ENCODE data around the gene HOMER3. TPM values are rescaled to one million over a fixed set of nuclear protein-coding genes. Genes with fewer than 3 reads are reported as not detected.
A peak's percentile ranks its signal among the peaks of the same experiment; 100 is the strongest.

HOMER3 gene
- total RNA-seq (131 and 139 TPM in 2 replicates), polyA plus RNA-seq (180 and 184 TPM in 2 replicates), polyA minus RNA-seq (82.4 and 98.5 TPM in 2 replicates), Bru-seq, nascent RNA (percentile 73 among the genes with signal in this experiment), BruChase-seq, experiment 1, labeled RNA remaining after a 6-hour chase (percentile 86 among the genes with signal in this experiment), BruChase-seq, experiment 2, labeled RNA remaining after a 2-hour chase (percentile 78 among the genes with signal in this experiment)
- 87.0 and 149 TPM in 2 replicates for polyA plus RNA-seq (2011; cell fraction: cytosol; rRNA removed)
- polyA plus RNA-seq (2011; cell fraction: nucleus; rRNA removed) = 180 and 225 TPM in 2 replicates
- polyA plus RNA-seq (2012) = 111 and 166 TPM in 2 replicates
- 9.4 TPM for polyA minus RNA-seq (2011; cell fraction: cytosol; rRNA and poly(A)+ RNA removed)
- 43.0 and 63.2 TPM in 2 replicates for polyA minus RNA-seq (2011; cell fraction: nucleus; rRNA and poly(A)+ RNA removed)
- long read RNA-seq, transcript HOMER3-202 (10 exons, 1,557 nt) = major isoform, 303 of 367 reads
- long read RNA-seq, partial matches to known transcripts = 23 of 367 reads
- long read RNA-seq, other reads (novel, unspliced or antisense) = 37 of 367 reads

DNA sequence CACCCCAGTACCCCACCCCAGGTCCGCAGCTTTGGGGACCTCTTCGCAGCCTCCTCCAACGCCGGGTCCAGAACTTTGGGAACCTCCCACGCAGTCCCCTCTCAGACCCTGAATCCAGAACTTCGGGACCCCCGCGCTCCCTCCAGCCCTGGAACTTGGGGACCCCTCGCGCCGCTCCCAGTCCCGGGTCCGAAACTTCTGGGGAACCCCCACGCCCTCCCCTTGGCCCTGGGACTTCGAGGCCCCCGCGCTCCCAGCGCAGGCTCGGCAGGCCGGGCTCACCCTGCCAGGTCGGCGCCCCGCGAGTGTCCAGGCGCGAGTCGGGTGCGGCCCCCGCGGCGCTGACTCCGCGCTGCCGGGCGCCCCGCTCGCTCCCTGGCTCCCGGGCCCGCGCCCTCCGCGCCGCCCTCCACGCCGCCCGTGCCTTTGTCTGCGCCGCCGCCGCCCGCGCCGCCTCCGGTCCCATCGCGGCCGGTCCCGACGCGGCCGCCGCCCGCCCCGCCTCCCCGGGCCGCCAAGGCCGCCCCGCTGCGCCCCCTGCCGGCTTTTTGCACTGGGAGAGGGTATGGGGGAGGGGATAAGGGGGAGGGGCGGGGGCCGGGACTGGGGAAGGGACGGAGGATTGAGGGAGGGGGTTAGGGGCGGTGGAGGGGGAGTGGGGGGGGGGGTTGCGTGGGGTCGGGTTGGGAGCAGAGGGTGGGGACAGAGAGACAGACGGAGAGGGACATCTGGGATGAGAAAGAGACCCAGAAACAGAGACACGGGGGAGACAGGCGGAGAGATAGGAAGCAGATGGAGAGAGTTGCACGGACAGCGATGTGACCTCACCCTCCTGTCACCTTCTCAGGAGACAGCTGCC is at the start of gene HOMER3:
TSS of gene HOMER3 (minus strand) at position 449 of the 859 bp plus-strand sequence. CDS start 2,235 bp downstream, outside the sequence.
- Histone ChIP-seq H3K9me3 (replicated peaks; ENCODE audit: control insufficient read depth, insufficient read depth, low read length) (no peaks in the 10 kb centered on the region), H3K79me2 (ENCODE audit: control insufficient read depth, insufficient read depth, low read length) (peaks cover 27% of the 10 kb centered on the region), H3K9me1 (replicated peaks; ENCODE audit: control insufficient read depth, extremely low read depth, insufficient read depth, low read length) (no peaks in the 10 kb centered on the region), H3K27ac (ENCODE audit: insufficient read depth, low read depth, low read length) (peak within 1 kb of the TSS; percentile 70), H3K9ac (replicated peaks; ENCODE audit: extremely low read depth, insufficient read depth, low read length) (peak within 1 kb of the TSS; percentile 87), H4K20me1 (replicated peaks; ENCODE audit: control insufficient read depth, extremely low read depth, insufficient read depth, low read length) (no peaks in the 10 kb centered on the region), H3K4me3 (replicated peaks in 1 of 3; ENCODE audit: insufficient read depth in 1 of 3, low read depth in 1 of 3, low read length in 3 of 3) (peak within 1 kb of the TSS; percentile 88 to 99 (median 97)), H3K4me1 (ENCODE audit: control insufficient read depth, extremely low read depth, insufficient read depth, low read length) (peaks cover 7% of the 10 kb centered on the region), H2AFZ (ENCODE audit: low read depth, low read length) (peak within 1 kb of the TSS; percentile 84), H3K4me2 (ENCODE audit: insufficient read depth, low read length) (peak within 1 kb of the TSS; percentile 65), H3K27me3 (ENCODE audit: control insufficient read depth in 2 of 2, insufficient read depth in 2 of 2, low read length in 2 of 2) (no peaks in the 10 kb centered on the region), H3K36me3 (ENCODE audit: control insufficient read depth in 2 of 2, extremely low read depth in 1 of 2, insufficient read depth in 2 of 2, low read length in 2 of 2) (peaks cover 5 to 15% of the 10 kb centered on the region in 2 experiments)
- TF ChIP-seq EZH2 (IDR thresholded peaks at IDR 0.05; ENCODE audit: borderline replicate concordance, low read depth, low read length, severe bottlenecking) = no peak
- TF ChIP-seq, protein P1, sequence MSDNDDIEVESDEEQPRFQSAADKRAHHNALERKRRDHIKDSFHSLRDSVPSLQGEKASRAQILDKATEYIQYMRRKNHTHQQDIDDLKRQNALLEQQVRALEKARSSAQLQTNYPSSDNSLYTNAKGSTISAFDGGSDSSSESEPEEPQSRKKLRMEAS (IDR thresholded peaks at IDR 0.05; ENCODE audit: insufficient read depth, insufficient read length) = no peak
- peak; percentile 37 for TF ChIP-seq POLR2AphosphoS5 (IDR thresholded peaks at IDR 0.05; ENCODE audit: insufficient read depth, low read depth, low read length)
- no TSS peak for BruUV-seq (replicated peaks)
- POLR2A ChIA-PET = no interaction called here
- DNase-seq (ENCODE audit: low read depth, low spot score) = peak; percentile 20
- intact Hi-C loops (cut with micrococcal nuclease) (loop anchor here (1.0 to 2.0 kb wide), 2 partner anchors 22 to 45 kb away; partner anchors contain the start of genes COPE and DDX49), dilution Hi-C loops (cut with MboI; ENCODE audit: extremely low pct_ligation_motif_present, low sequenced_read_pairs) (no loop called here)
- FAIRE-seq = no peak
- CTCF ChIA-PET = interaction anchor here (2.1 to 2.5 kb wide), 2 partner anchors 45 to 46 kb away, joined by 14 to 35 read pairs; no protein-coding TSS in a partner anchor

All from endothelial cell of umbilical vein (primary cell).